ENCODE results near the gene MED15. TPM values are rescaled to one million over a fixed set of nuclear protein-coding genes. Genes with fewer than 3 reads are reported as not detected.

Gene MED15
- total RNA-seq, 8 experiments from 2014 or later: 14.3 to 48.2 (median 22.8) TPM

DNA sequence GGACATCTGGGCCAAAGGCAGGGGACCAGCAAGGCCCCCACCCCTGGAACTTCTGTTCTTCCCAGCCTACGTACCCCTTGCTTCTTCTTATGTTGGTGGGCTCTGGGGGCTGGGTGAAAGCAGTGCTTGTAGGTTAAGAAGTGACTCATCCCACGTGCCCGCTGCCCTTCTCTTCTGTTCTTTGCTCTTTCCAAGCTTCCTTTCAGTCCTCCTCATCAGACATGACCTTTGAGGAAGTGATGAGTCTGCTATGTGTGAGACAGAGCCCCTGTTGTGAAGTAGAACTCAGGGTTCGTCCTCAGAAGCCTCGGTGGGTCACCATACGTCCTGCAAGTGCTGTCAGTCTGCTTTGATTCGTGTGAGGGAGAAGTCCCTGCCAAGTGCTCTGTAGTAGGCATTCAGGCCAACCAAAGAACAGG lies 12.7 kb downstream of the MED15 start:
- ATAC-seq (replicated peaks in 6 of 8): no peak
- in situ Hi-C loops (cut with MboI; ENCODE audit: low pct_unique_long_range_greater_than_20kb in 2 of 9, low sequenced_read_pairs in 9 of 9, unreplicated experiment in 9 of 9): no loop called here
- Histone ChIP-seq H3K27ac (no peak overlapping the region), H3K4me1 (replicated peaks in 1 of 2) (no peaks in the 10 kb centered on the region), H3K4me3 (no peak overlapping the region)
- 20 to 90% (median 52%) methylated on average over 1 to 7 of the region's 7 CpGs; no CpG with 5 or more reads in 4 of the 10 experiments for WGBS, 10 experiments

DNA sequence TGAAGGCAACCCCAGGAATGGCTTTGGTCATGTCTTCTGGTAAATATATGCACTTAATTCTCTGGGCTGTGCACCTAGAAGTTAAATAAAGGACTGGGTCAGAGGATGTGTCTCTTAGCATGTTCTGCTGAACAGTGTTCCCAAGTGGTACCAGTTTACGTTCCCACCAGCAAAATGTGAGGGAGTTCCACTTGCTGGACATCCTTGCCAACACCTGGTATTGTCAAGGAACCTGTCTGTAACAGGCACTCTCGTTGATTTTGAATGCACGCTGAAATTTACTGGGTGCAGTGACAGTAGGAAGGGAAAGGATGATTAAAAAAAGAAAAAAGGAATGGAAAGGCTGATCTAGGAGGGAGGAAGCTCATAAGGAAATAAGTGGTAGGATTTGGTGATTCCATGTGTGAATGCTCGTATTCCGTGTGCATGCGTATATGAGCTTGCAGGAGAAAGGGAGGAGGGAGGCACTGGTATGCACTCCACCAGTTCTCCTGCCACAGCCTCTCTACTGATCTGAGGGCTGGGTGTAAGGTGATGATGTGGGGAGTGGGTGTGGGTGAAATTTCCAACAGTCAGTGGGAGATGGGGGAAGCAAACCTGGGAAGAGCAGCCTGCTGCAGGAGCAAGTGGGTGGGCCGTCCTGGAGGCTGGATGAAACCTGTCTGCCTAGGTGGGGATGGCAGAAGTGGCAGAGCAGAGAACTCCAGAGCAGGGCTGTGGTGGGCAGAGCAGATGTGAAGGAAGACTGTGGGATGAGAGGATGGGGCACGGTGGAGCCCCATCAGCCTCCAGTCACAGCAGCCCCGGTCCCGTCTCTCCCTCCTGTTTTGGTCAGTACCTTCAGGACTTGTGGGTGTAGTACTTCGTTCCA lies 15.0 kb downstream of the MED15 start:
- Histone ChIP-seq H3K27ac (peak overlapping the region in 1 of 2 donors; percentile 27), H3K4me1 (replicated peaks in 1 of 2) (peaks cover 7 to 13% of the 10 kb centered on the region in 2 donors), H3K4me3 (no peak overlapping the region)
- peak in 2 of 8 experiments; percentile 41 to 64 for ATAC-seq (replicated peaks in 6 of 8)
- in situ Hi-C loops (cut with MboI; ENCODE audit: low pct_unique_long_range_greater_than_20kb in 2 of 9, low sequenced_read_pairs in 9 of 9, unreplicated experiment in 9 of 9): no loop called here
- 38 to 98% (median 78%) methylated on average over 1 to 10 of the region's 11 CpGs; no CpG with 5 or more reads in 2 of the 10 experiments for WGBS, 10 experiments

DNA sequence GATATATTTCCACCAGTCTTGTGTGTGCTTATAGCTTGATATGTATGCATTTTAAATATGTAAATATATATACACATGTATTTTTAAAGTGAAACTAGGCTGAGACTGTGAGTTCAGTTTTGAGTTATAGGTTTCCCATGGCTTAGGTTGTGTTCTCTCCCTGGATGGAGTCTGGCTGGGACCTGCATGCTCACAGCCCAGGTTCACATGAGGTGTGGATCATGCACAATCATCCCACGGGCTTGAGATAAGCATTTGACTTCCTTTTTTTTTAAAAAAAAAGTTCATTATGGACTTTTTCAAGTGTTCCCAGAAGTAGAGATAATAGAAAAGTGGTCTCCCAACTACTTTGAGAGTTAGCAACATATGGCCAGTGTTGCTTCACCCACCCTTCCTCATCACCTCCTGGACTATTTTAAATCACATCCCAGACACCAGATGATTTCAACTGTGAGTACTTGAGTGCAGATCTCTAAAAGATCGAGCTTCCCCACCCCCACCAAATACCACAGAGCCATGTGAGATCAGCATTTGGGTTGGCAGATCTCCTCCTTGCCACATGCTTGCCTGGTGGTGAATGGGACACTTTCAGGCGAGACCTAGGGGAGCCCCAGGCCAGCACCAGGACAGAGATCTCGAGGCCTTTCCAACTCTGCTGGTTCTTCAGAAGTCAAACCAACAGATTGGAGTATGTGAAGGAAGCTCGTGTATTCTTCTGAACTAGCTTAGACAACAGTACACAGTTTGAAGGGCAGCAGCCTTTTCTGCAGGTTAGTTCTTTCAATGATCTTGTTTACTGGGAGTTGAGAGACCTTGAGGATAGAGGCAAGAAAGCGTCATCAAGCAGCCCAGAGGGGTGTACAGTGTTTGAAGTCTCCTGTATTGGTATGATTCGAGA lies 15.9 kb downstream of the MED15 start:
- ATAC-seq (replicated peaks in 6 of 8): peak in 3 of 8 experiments; percentile 52 to 74 (median 53)
- 0 to 100% (median 68%) methylated on average over 1 to 5 of the region's 7 CpGs; no CpG with 5 or more reads in 2 of the 10 experiments for WGBS, 10 experiments
- Histone ChIP-seq H3K27ac (peak overlapping the region; percentile 39 to 41), H3K4me3 (no peak overlapping the region), H3K4me1 (replicated peaks in 1 of 2) (peaks cover 7 to 13% of the 10 kb centered on the region in 2 donors)
- in situ Hi-C loops (cut with MboI; ENCODE audit: low pct_unique_long_range_greater_than_20kb in 2 of 9, low sequenced_read_pairs in 9 of 9, unreplicated experiment in 9 of 9): no loop called here

- H3K4me3 ChIP-seq: no peak overlapping the region
- peak in 1 of 8 experiments; percentile 53 for ATAC-seq (replicated peaks in 6 of 8)
- in situ Hi-C loops (cut with MboI; ENCODE audit: low pct_unique_long_range_greater_than_20kb in 2 of 9, low sequenced_read_pairs in 9 of 9, unreplicated experiment in 9 of 9): no loop called here
- H3K27ac ChIP-seq: no peak overlapping the region
- WGBS, 10 experiments: 13 to 100% (median 57%) methylated on average over 1 of the region's 1 CpG; no CpG with 5 or more reads in 5 of the 10 experiments
- H3K4me1 ChIP-seq (replicated peaks in 1 of 2): peaks cover 7 to 13% of the 10 kb centered on the region in 2 donors
These were observed 16.6 kb downstream of the MED15 start for GRCh38 chr22:20524004-20524481.

GRCh38 chr22:20525048-20525447 lies 17.6 kb downstream of the MED15 start:
- ATAC-seq (replicated peaks in 6 of 8): no peak
- in situ Hi-C loops (cut with MboI; ENCODE audit: low pct_unique_long_range_greater_than_20kb in 2 of 9, low sequenced_read_pairs in 9 of 9, unreplicated experiment in 9 of 9): no loop called here

GRCh38 chr22:20526305-20526627 lies 18.9 kb downstream of the MED15 start:
- peaks cover 7 to 13% of the 10 kb centered on the region in 2 donors for H3K4me1 ChIP-seq (replicated peaks in 1 of 2)
- ATAC-seq (replicated peaks in 6 of 8): no peak
- H3K27ac ChIP-seq: no peak overlapping the region

More at GRCh38 chr22:20525048-20525447, 17.6 kb downstream of the MED15 start:
- H3K4me3 ChIP-seq: no peak overlapping the region
- H3K27ac ChIP-seq: no peak overlapping the region
- H3K4me1 ChIP-seq (replicated peaks in 1 of 2): peaks cover 7 to 13% of the 10 kb centered on the region in 2 donors
- WGBS, 10 experiments: 90 to 100% (median 97%) methylated on average over 1 to 5 of the region's 7 CpGs; no CpG with 5 or more reads in 5 of the 10 experiments

GRCh38 chr22:20526628-20527355 lies 19.4 kb downstream of the MED15 start:
- peak overlapping the region in 1 of 2 donors; percentile 45 for H3K27ac ChIP-seq
- in situ Hi-C loops (cut with MboI; ENCODE audit: low pct_unique_long_range_greater_than_20kb in 2 of 9, low sequenced_read_pairs in 9 of 9, unreplicated experiment in 9 of 9): no loop called here
- peaks cover 7 to 13% of the 10 kb centered on the region in 2 donors for H3K4me1 ChIP-seq (replicated peaks in 1 of 2)
- ATAC-seq (replicated peaks in 6 of 8): peak in 5 of 8 experiments; percentile 53 to 84 (median 82)
- 28 to 100% (median 64%) methylated on average over 1 to 5 of the region's 6 CpGs; no CpG with 5 or more reads in 1 of the 10 experiments for WGBS, 10 experiments
- H3K4me3 ChIP-seq: no peak overlapping the region

More at GRCh38 chr22:20526305-20526627, 18.9 kb downstream of the MED15 start:
- 36 to 100% (median 80%) methylated on average over 2 to 4 of the region's 4 CpGs for WGBS, 10 experiments
- no peak overlapping the region for H3K4me3 ChIP-seq
- in situ Hi-C loops (cut with MboI; ENCODE audit: low pct_unique_long_range_greater_than_20kb in 2 of 9, low sequenced_read_pairs in 9 of 9, unreplicated experiment in 9 of 9): no loop called here

DNA sequence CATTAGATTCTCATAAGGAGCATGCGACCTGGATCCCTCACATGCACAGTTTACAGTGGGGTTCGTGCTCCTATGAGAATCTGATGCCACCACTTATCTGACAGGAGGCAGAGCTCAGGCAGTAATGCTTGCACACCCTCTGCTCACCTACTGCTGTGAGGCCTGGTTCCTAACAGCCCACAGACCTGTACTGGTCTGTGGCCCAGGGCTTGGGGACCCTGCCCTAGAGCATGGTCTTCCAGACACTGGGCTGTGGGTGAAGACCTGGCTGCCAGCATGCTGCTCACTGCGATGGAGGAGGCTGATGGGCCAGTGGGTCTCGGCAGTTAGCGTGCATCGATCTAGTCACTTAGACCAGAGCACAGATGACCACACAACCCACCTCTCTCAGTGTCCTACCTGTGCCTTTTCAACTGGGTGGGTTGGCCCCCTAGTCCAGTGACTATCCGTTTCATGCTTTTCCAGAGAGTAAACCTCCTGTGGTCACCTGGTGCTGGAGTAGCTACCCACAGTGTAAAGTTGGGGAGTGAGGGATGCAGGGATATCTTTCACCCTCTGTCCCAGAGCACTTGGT lies 21.1 kb downstream of the MED15 start:
- in situ Hi-C loops (cut with MboI; ENCODE audit: low pct_unique_long_range_greater_than_20kb in 2 of 9, low sequenced_read_pairs in 9 of 9, unreplicated experiment in 9 of 9): no loop called here
- WGBS, 10 experiments: 96 to 100% (median 100%) methylated on average over 1 to 5 of the region's 7 CpGs; no CpG with 5 or more reads in 3 of the 10 experiments
- peaks cover 21 to 22% of the 10 kb centered on the region in 2 donors for H3K4me1 ChIP-seq (replicated peaks in 1 of 2)
- H3K4me3 ChIP-seq: no peak overlapping the region
- H3K27ac ChIP-seq: no peak overlapping the region
- no peak for ATAC-seq (replicated peaks in 6 of 8)

- peak in 5 of 8 experiments; percentile 24 to 79 (median 68) for ATAC-seq (replicated peaks in 6 of 8)
- 0 to 100% (median 48%) methylated on average over 1 to 5 of the region's 15 CpGs; no CpG with 5 or more reads in 2 of the 10 experiments for WGBS, 10 experiments
- in situ Hi-C loops (cut with MboI; ENCODE audit: low pct_unique_long_range_greater_than_20kb in 2 of 9, low sequenced_read_pairs in 9 of 9, unreplicated experiment in 9 of 9): no loop called here
- Histone ChIP-seq H3K27ac (no peak overlapping the region), H3K4me3 (no peak overlapping the region), H3K4me1 (replicated peaks in 1 of 2) (peaks cover 21 to 22% of the 10 kb centered on the region in 2 donors)
These were observed 23.2 kb downstream of the MED15 start for GRCh38 chr22:20530368-20531153.

DNA sequence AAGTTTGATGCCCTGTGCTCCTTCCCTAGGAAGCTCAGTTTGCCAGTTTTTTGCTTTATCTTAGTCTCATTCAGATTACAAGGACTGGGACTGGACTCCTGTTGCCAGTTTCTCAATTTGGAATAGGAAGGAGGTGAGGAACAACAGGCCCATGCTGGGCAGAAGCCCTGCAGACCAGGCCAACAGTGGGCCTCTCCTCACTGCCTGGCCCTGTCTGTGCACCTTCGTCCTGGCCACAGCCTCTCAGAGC lies 23.7 kb downstream of the MED15 start:
- no peak overlapping the region for H3K4me3 ChIP-seq
- ATAC-seq (replicated peaks in 6 of 8): no peak
- no peak overlapping the region for H3K27ac ChIP-seq

DNA sequence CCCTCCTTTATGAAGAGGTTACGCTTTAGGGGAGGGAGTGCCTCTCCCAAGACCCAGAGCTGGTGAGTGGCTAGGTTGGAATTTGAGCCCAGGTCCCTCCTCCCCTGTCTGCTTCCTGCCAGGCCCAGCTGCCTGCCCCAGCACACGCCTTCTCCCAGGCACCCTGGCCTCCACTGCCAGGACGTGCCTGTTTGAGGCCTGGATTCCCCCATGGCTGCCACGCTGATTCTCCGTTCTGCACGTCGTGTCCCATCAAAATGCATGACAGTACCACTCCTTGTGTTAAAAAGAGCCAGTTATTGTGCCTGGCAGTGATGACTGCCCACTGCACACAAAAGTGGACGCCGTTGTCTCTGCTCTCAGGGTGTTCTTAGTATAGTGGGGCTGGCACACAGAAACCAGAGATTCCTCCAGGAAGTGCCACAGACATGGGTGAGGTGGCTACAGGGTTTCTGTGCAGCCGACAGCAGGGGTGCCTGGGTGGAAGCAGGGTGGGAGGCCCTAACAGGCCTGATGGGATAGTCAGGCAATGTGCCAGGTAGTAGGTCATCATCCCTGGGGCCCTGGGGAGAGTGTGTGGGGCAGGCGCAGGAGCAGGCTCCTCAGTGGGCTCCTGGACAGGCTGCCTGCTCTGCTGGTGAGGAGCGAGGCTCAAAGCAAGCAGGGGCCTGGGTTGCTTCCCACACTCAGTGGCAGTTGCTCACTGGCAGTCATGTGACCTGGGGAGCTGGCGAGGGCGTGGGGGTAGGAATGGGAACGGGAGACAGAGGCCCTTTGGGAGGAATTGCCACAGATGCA lies 24.2 kb downstream of the MED15 start:
- peaks cover 13 to 18% of the 10 kb centered on the region in 2 donors for H3K4me1 ChIP-seq (replicated peaks in 1 of 2)
- ATAC-seq (replicated peaks in 6 of 8): peak; percentile 23 to 91 (median 41)
- no peak overlapping the region for H3K4me3 ChIP-seq
- H3K27ac ChIP-seq: peak overlapping the region in 1 of 2 donors; percentile 20
- WGBS, 10 experiments: 6 to 100% (median 57%) methylated on average over 1 to 12 of the region's 15 CpGs; no CpG with 5 or more reads in 6 of the 10 experiments
- in situ Hi-C loops (cut with MboI; ENCODE audit: low pct_unique_long_range_greater_than_20kb in 2 of 9, low sequenced_read_pairs in 9 of 9, unreplicated experiment in 9 of 9): no loop called here

More for the DNA sequence above, 23.7 kb downstream of the MED15 start:
- 0 to 100% (median 100%) methylated on average over 1 of the region's 1 CpG; no CpG with 5 or more reads in 7 of the 10 experiments for WGBS, 10 experiments
- peaks cover 18 to 20% of the 10 kb centered on the region in 2 donors for H3K4me1 ChIP-seq (replicated peaks in 1 of 2)
- in situ Hi-C loops (cut with MboI; ENCODE audit: low pct_unique_long_range_greater_than_20kb in 2 of 9, low sequenced_read_pairs in 9 of 9, unreplicated experiment in 9 of 9): no loop called here

Data from motor neuron (in vitro differentiated cells).